GM12873 (cell line): Measurements from ENCODE around the gene TSPAN3.

ENCODE experiments used
- CTCF ChIP-seq: IDR thresholded peaks from 2 replicates; pipeline ENCODE4 v1.5.1; 2012; ENCODE audit warnings: low read depth, mild to moderate bottlenecking, moderate library complexity, low read length, control low read depth; ENCODE audit not compliant: insufficient read depth; ENCODE audit errors: missing control alignments

TSPAN3 gene

GRCh38 chr15:77004189-77004588, 66.7 kb downstream of the TSPAN3 start:
- no peak for TF ChIP-seq CTCF

GRCh38 chr15:77002954-77003912, 67.7 kb downstream of the TSPAN3 start:
- TF ChIP-seq CTCF: no peak

DNA sequence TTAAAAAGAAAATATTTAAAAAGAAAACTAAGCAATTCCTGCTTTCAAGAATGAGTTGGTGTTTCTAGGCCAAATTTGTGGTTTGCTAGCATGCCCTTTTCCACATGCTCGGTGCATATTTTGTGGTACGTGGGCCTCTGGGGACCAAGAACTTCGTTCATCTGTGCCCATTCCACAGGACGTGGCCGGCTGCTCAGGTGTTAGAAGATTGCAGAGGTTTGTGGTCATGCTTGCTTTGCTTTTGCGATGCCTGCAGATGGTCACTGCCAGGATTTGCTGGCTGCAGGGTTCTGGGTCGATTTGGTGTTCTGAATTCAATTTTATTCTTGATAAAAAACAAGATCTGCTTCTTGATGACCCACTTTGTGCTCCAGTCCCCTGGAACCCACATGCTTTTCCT, 68.5 kb downstream of the TSPAN3 start:
- TF ChIP-seq CTCF: no peak

GRCh38 chr15:77001966-77002365, 68.9 kb downstream of the TSPAN3 start:
- no peak for TF ChIP-seq CTCF

DNA sequence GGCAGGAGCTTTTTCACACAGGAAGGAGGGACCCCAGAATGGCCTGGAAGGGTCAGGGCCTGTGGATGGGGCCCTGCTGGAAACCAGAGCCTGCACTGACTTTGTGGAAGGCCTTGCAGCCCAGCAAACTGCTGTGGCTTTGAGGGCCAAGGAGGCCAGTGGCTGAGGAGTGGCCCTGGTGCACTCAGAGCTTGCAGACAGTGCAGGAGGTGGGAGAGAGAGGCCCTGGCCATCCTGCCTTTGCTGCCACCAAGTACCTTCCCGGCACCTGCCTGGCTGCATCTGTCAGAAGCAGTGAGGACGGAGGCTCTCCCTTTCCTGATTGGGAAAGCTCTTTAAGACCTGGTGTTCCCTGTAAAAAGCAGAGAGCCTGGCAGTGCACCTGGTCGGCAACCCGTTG, 69.6 kb downstream of the TSPAN3 start:
- TF ChIP-seq CTCF: no peak

DNA sequence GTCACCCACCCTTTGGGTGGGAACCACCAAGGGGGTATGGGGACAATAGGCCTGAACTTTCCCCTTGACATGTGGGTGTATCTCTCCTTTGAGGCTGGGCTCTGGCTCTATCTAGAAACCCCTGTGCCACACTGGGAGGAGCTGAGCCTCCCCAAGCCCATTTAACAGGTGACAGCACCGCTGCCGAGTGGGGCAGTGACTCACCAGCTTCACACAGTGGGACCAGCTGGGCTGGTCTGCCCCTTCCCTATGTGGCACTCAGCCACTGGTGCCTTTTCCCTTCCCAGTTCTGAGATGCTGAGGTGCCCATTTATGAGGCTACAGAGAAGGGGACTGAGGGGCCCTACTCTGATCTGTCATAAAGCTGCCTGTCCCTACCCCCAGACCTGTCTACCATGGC, 70.9 kb downstream of the TSPAN3 start:
- no peak for TF ChIP-seq CTCF

DNA sequence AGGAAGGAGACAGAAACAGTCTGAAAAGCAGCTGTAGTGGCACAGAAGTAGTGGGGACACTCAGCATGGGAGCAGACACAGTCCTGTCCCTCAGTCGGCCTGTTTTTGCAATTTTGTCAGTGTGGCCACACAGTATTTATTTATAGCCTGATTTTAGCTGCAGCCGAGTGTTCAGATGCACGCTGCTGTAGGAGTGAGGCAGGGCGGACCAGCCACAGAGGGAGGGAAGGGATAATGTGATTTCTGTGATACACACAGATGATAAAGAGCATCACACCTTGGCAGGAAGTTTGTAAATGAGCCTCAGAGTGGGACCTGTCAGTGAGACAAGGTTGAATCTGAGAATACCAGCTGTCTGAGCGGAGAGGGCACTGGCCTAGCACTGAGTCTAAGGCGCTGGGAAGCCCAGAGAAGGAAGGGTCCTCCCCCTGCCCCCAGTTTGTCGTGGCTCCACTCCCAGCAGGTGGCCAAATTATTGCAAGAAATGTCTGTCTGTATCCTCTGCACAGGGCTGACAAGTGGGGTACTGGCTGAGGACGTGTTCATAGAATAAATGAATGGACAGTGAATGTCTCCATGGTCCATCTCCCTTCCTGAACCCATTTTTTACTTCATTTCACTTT, 72.1 kb downstream of the TSPAN3 start:
- TF ChIP-seq CTCF: no peak
